HT-29 (cell line): Measurements from ENCODE around the gene INTS1. TPM values are rescaled to one million over a fixed set of nuclear protein-coding genes. Genes with fewer than 3 reads are reported as not detected.
"Not testable (repeated sequence)": the region's sequence is repeated elsewhere in the genome, so short reads cannot be mapped to it uniquely, and the experiment has no call there.

Source experiments
- DNase-seq: peaks from one replicate; pipeline ENCODE4 v3.0.0-alpha.2; 2015; ENCODE audit warnings: low spot score
- total RNA-seq: library from RNA; depleted of rRNA; stranded (reverse); fragments of >200 nt; shearing (Covaris generic); gene quantifications from 2 replicates; pipeline ENCODE4 v1.2.3, GENCODE V29; 2014

INTS1 gene
- total RNA-seq, 1 experiment from 2014 or later: 141 TPM

DNA sequence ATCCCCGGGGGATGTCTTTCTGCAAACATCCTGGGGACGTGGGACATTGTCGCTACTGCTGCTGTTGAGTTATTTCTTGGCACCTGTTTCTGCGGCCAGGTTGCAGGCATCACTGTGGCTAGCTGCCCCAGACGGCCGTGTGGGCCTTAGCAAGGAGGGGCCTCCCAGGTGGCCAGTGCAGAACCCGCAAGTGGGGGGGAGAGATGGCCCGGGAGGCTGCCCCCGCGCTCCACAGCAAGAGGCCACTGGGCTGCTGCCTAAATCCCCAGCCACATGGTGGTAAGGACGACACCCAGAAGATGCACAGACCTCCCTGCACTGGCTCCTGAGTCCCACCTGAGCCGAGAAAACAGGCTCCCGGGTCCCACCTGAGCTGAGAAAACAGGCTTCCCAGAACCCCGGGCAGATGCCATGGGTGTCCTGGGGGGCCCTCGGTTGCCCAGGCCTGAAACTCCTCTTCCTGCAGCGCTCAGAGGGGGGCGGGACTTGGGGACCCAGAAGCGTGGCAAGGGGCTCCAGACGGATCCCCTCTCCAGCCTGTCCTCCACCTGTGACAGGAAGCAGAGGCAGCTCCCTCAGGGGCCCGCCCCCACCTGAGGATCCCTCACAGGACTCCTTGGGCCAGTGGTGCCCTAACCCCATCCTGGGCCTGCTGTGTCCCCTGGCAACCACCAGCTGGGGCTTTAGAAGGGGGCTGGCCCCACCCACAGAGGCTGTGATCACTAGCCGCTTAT is 25.4 kb upstream of the INTS1 start:
- no peak for DNase-seq

DNA sequence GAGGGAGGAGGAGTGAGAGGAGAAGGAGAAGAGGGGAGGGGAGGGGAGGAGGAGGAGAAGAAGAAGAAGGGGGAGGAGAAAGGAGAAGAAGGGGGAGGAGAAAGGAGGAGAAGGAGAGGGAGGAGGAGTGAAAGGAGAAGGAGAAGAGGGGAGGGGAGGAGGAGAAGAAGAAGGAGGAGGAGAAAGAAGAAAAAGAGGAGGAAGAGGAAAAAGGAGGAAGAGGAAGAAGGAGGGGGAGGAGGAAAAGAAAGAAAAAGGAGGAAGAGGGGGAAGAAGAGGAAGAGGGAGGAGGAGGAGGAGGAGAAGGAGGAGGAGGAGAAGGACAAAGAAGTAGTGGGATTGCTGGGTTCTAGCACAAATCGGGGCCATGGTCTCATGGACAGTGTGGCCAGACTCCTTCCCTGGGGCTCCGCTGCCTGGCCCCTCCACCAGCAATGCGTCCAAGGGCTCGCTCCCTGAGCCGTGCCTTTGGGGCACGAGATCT is 22.1 kb upstream of the INTS1 start:
- DNase-seq: no peak

DNA sequence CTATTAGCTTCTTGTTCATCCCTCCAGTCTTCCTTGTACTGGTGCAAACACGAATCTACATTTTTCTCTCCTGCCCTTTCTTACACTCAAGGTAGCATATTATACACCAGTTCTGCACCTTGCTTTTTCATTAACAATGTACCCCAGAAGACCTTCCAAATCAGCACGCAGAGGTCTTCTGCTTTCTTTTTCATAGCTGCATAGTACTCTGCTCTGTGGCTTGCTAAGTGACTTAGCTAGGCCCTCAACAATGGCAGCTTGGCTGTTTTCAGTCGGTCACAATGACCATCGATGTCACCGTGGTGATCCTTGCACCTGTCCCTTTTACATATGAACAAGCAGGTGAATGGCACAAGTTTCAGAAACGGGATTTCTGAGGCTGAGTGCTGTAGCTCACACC is 21.2 kb upstream of the INTS1 start:
- no peak for DNase-seq

GRCh38 chr7:1523844-1524243 is 19.7 kb upstream of the INTS1 start:
- DNase-seq: no peak

DNA sequence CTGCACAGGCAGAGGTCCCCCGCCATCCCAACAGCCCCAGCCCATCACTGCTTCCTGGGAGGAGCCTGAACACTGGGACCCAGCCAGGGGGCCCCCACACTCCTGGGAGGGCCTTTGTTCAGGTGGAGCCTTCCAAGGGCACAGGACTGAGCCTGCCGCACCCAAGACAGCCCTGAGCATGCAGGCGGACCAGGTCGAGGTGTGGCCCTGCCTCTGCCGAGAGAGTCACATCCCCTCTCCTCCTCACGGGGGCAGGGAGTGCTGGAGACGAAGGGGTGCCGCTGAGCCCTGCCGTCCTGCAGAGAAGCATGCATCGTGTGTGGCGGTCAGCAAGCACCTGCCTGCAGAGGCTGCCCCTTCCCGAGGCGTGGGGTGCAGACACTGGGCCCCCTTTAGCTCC is 19.0 kb upstream of the INTS1 start:
- DNase-seq: no peak

- no peak for DNase-seq
Measured at GRCh38 chr7:1521456-1521855, 17.3 kb upstream of the INTS1 start.

GRCh38 chr7:1520539-1521234 is 16.5 kb upstream of the INTS1 start:
- DNase-seq: peak; percentile 83

GRCh38 chr7:1519322-1519922 is 15.2 kb upstream of the INTS1 start:
- DNase-seq: not testable (repeated sequence)

GRCh38 chr7:1516586-1517251 is 12.5 kb upstream of the INTS1 start:
- DNase-seq: no peak

- not testable (repeated sequence) for DNase-seq
Measured at GRCh38 chr7:1515509-1515967, 11.3 kb upstream of the INTS1 start.

GRCh38 chr7:1514995-1515401 is 10.8 kb upstream of the INTS1 start:
- no peak for DNase-seq

DNA sequence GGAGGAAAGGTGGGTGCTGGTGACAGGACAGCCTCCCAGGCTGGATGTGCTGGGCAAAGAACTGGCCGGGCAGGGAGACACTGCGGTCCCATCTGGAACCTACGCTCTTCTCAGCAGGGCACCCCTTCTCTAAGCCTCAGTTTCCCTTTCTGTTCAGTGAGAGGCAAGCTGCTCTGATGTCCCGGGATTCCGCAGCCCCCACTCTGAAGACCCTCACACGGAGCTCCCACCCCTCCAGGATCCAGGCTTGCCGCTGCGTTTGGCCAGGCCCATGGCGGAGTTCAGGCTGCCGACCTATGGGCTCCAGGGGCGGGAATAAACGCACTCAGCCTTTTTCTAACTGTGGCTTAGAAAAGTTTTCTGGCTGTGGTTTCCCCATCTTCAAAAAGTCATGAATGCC is 10.2 kb upstream of the INTS1 start:
- no peak for DNase-seq

DNA sequence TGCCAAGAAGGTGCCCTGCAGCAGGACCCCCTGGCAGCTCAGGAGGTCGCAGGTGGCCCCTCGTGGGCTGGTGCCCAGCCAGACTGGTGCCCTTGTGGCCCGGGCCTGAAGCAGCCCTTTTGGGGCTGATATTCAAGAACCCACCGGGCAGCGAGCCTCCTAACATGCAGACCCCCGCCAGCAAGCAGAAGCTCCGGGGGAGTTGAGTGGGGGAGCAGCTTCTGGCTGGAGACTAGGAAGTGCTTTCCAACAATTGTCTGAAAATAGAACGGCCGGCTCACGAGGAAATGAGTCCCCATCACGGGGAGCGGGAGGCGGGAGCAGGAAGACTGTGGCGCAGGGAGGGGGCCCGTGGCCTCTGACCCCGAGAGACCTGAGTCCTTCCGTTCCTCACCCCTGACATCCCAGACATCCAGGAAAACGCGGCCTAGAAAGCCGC is 9.5 kb upstream of the INTS1 start:
- no peak for DNase-seq

GRCh38 chr7:1512781-1513656 is 8.8 kb upstream of the INTS1 start:
- DNase-seq: no peak

DNA sequence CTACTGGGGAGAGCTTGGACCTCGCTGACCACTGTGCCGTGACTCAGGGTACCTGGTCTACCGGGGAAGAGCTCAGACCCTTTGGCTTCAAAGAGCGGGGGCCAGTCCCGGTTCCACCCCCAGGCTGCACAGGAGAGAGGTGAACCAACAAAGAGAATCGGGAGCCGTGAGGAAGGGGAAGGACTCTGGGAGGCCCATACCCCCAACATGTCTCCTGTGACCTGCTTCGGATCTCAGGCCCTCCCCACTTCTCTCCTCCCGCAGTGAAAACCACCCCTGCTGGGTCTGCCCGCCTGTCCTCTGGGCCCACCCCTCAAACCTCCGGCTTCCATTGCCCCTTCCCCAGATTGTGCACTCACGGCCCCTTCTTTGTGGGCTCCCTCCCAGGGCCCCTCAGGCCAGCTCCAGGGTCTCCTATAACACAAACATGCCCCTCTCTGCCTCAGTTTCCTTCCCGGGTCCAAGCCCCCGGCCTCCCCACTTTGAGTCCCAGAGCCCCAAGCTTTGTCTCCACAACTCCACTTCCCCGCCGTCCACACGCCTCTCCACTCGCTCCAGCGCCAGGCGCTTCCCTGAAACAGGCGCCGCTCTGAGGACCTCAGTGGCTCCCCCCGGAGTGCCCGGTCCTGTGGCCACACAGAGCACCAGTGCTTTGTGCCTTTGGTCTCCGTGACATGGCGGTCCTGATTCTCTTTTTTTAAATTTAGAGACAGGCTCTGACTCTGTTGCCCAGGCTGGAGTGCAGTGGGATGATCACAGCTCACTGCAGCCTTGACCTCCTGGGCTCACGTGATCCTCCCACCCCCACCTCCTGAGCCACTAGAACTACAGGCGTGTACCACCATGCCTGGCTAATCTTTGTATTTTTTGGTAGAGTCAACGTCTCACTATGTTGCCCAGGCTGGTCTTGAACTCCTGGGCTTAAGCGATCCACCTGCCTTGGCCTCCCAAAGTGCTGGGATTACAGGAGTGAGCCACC is 7.5 kb upstream of the INTS1 start:
- DNase-seq: no peak

- DNase-seq: no peak
Measured at GRCh38 chr7:1510780-1511154, 6.6 kb upstream of the INTS1 start.

DNA sequence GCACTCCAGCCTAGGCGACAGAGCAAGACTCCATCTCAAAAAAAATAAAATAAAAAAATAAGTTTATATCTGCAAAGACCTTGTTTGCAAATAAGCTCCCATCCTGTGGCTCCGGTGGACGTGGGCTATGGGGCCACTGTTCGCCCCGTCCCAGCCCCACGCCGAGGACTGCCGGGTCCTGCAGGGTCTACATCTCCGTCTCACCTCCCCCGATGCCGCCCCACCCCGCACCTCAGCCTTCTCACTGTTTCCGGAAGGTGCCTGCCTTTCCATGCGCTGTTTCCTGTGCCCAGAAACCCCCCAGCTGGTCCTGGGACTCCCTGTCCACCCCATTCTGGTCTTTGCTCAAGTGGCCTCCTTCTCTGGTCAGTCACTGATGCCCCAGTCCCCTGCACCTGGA is 5.0 kb upstream of the INTS1 start:
- DNase-seq: no peak

- DNase-seq: no peak
Measured at GRCh38 chr7:1508277-1508758, 4.1 kb upstream of the INTS1 start.

DNA sequence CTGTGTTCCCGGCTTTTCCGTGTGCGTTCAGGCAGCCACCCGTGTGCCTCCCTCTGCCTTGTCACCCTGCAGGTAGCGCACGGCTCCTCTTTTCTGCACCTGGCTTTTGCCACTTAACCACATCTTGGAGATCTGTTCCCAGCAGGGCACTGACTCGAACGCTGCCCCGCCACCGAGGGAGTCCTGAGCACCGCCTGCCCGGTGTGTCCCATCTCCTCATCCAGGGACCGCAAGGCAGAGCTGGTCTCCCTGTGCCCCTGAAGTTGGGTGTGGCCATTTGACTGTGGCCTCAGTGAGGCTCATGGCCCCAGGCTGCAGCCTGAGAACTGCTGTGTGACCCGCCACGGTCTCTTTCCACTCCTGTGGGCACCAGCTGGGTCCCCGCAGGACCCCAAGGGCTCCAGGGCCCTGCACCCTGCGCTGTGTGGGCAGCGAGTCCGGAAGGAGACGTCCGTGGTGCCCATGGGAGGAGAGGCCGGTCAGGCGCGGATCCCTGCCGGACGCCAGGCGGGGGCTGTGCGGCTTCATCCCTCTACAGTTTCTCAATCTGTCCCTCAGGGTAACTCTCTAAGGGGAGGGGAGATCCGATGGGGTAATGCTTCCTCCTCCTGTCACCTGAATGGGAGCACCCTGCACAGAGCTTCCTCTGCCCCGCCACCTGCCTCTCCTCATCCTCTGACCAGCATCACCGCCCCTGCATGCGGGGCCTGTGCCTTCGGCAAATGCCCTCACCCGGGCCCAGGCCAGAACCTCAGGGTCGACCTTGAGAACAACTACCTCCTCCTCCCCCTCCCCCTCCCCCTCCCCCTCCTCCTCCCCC is 1.8 kb upstream of the INTS1 start:
- DNase-seq: no peak
